Gastroesophageal sphincter (tissue), 4 donors: ENCODE data around the gene CAP1. TPM values are rescaled to one million over a fixed set of nuclear protein-coding genes. Genes with fewer than 3 reads are reported as not detected.

Source experiments
- ATAC-seq: fragments of 150-250 bp; one replicate; pipeline ENCODE4 v1.9.1; 2016; ENCODE audit warnings: mild to moderate bottlenecking, moderate library complexity
- H3K27ac ChIP-seq, 4 donors: fragments of 200-600 bp; sonication (generic) in 3 of 4; 1 replicate in 3 of 4; 2 replicates in 1 of 4; pipeline ENCODE4 v1.5.1; 2016 to 2019
- H3K27me3 ChIP-seq: fragments of 200-600 bp; sonication (generic); one replicate; pipeline ENCODE4 v1.5.1; 2019
- H3K36me3 ChIP-seq, 2 donors: fragments of 200-600 bp; sonication (generic); one replicate each; pipeline ENCODE4 v1.5.1; 2019; ENCODE audit warnings: control low read depth in 1 of 2
- H3K4me1 ChIP-seq, 3 donors: fragments of 200-600 bp; sonication (generic); 1 replicate in 2 of 3; 2 replicates in 1 of 3; pipeline ENCODE4 v1.5.1; 2016 to 2019; ENCODE audit warnings: control low read depth in 2 of 3
- H3K4me3 ChIP-seq, 2 donors: fragments of 200-600 bp; sonication (generic); one replicate each; pipeline ENCODE4 v1.5.1; 2019; ENCODE audit warnings: mild to moderate bottlenecking in 1 of 2, moderate library complexity in 1 of 2
- H3K9me3 ChIP-seq, 3 donors: fragments of 200-600 bp; sonication (generic); one replicate each; pipeline ENCODE4 v1.5.1; 2017 to 2019; ENCODE audit warnings: control low read depth in 2 of 3
- CTCF ChIP-seq, 4 experiments: fragments of 200-600 bp in 2 of 4; fragments of 450-650 bp in 2 of 4; sonication (generic) in 1 of 4; IDR thresholded peaks; one replicate each; pipeline ENCODE4 v1.5.1; 2017 to 2019; ENCODE audit warnings: antibody characterized with exemption in 4 of 4, mild to moderate bottlenecking in 2 of 4, moderate library complexity in 2 of 4
- EP300 ChIP-seq: sonication (generic); formaldehyde crosslinking; IDR thresholded peaks from one replicate; pipeline ENCODE4 v1.6.1; 2017; ENCODE audit warnings: antibody characterized with exemption, mild to moderate bottlenecking
- POLR2A ChIP-seq, 2 donors: fragments of 450-650 bp; IDR thresholded peaks; one replicate each; pipeline ENCODE4 v1.6.1; 2017; ENCODE audit warnings: antibody characterized with exemption in 2 of 2, mild to moderate bottlenecking in 2 of 2, moderate library complexity in 1 of 2
- POLR2AphosphoS5 ChIP-seq: sonication (generic); formaldehyde crosslinking; IDR thresholded peaks from one replicate; pipeline ENCODE4 v1.6.1; 2017; ENCODE audit warnings: antibody characterized with exemption
- WGBS, 2 donors: methylation state at CpG; one replicate each; pipeline ENCODE4 v1.1.5; 2018; ENCODE audit warnings: low coverage in 1 of 2; 5-methylcytosine and 5-hydroxymethylcytosine counted together
- total RNA-seq, 4 donors: library from RNA; depleted of rRNA; stranded (reverse); fragments of >200 nt; gene quantifications; one replicate each; pipeline ENCODE4 v1.1.0, GENCODE V29; 2016

Gene CAP1
- total RNA-seq, 4 donors from 2014 or later, result 421 to 533 (median 500) TPM

GRCh38 chr1:40011198-40011597, 29.3 kb upstream of the CAP1 start:
- Histone ChIP-seq H3K9me3 (no peaks in the 10 kb centered on the region), H3K27ac (no peak overlapping the region), H3K4me3 (no peak overlapping the region), H3K4me1 (no peaks in the 10 kb centered on the region), H3K36me3 (no peaks in the 10 kb centered on the region), H3K27me3 (no peaks in the 10 kb centered on the region)
- TF ChIP-seq EP300, result no peak
- no peak for TF ChIP-seq POLR2A (IDR thresholded peaks at IDR 0.05)
- no peak for TF ChIP-seq CTCF (IDR thresholded peaks at IDR 0.05)
- TF ChIP-seq POLR2AphosphoS5, result no peak
- no peak for ATAC-seq
- 90 to 93% methylated on average over 3 of the region's 3 CpGs for WGBS, 2 donors

GRCh38 chr1:40014253-40014706, 26.2 kb upstream of the CAP1 start:
- TF ChIP-seq POLR2AphosphoS5, result no peak
- no peak for TF ChIP-seq POLR2A (IDR thresholded peaks at IDR 0.05)
- TF ChIP-seq CTCF (IDR thresholded peaks at IDR 0.05), result no peak
- TF ChIP-seq EP300, result no peak
- no peaks in the 10 kb centered on the region for H3K9me3 ChIP-seq
- no peak overlapping the region for H3K4me3 ChIP-seq
- no peaks in the 10 kb centered on the region for H3K36me3 ChIP-seq
- no peak overlapping the region for H3K27ac ChIP-seq
- WGBS, 2 donors, result 74 to 83% methylated on average over 1 to 3 of the region's 3 CpGs
- peaks cover 3% of the 10 kb centered on the region for H3K27me3 ChIP-seq
- no peaks in the 10 kb centered on the region for H3K4me1 ChIP-seq
- no peak for ATAC-seq

GRCh38 chr1:40014812-40015594, 25.5 kb upstream of the CAP1 start:
- TF ChIP-seq POLR2A (IDR thresholded peaks at IDR 0.05) (no peak), EP300 (no peak), CTCF (IDR thresholded peaks at IDR 0.05) (no peak), POLR2AphosphoS5 (no peak)
- Histone ChIP-seq H3K27ac (no peak overlapping the region), H3K4me1 (no peaks in the 10 kb centered on the region), H3K27me3 (peaks cover 3% of the 10 kb centered on the region), H3K36me3 (no peaks in the 10 kb centered on the region), H3K4me3 (no peak overlapping the region), H3K9me3 (no peaks in the 10 kb centered on the region)
- no peak for ATAC-seq
- 54 to 82% methylated on average over 8 to 10 of the region's 10 CpGs for WGBS, 2 donors

- TF ChIP-seq CTCF (IDR thresholded peaks at IDR 0.05), result no peak
- no peak for TF ChIP-seq POLR2A (IDR thresholded peaks at IDR 0.05)
- no peak for TF ChIP-seq EP300
- TF ChIP-seq POLR2AphosphoS5, result no peak
- no peak overlapping the region for H3K4me3 ChIP-seq
Measured at GRCh38 chr1:40017951-40018575, 22.5 kb upstream of the CAP1 start.

More at GRCh38 chr1:40017951-40018575, 22.5 kb upstream of the CAP1 start:
- 76 to 85% methylated on average over 3 to 4 of the region's 5 CpGs for WGBS, 2 donors
- ATAC-seq, result no peak
- Histone ChIP-seq H3K9me3 (peaks cover 0 to 6% (median 0%) of the 10 kb centered on the region in 3 donors), H3K4me1 (no peaks in the 10 kb centered on the region), H3K27ac (no peak overlapping the region), H3K27me3 (peaks cover 3% of the 10 kb centered on the region), H3K36me3 (no peaks in the 10 kb centered on the region)
